Left lung (tissue), 10 donors: ENCODE data around the gene TRIM13. TPM values are rescaled to one million over a fixed set of nuclear protein-coding genes. Genes with fewer than 3 reads are reported as not detected.
A peak's percentile ranks its signal among the peaks of the same experiment; 100 is the strongest.

Experiments used
- ATAC-seq: fragments of 200-7000 bp; cut with Tn5 transposase; one replicate; pipeline ENCODE4 v1.9.1; 2020; ENCODE audit warnings: moderate library complexity
- DNase-seq, 4 donors: peaks; one replicate each; pipeline ENCODE4 v3.0.0-alpha.2; 2013 to 2020
- H3K27ac ChIP-seq, 2 donors: fragments of 200-600 bp; sonication (generic) in 1 of 2; one replicate each; pipeline versions ENCODE4 v1.5.0 to v1.8.0; 2020 to 2021
- H3K27me3 ChIP-seq, 2 donors: fragments of 200-600 bp; sonication (generic) in 1 of 2; one replicate each; pipeline versions ENCODE4 v1.5.0 to v1.8.0; 2020 to 2021
- H3K36me3 ChIP-seq, 2 donors: fragments of 200-600 bp; sonication (generic) in 1 of 2; one replicate each; pipeline versions ENCODE4 v1.5.0 to v1.8.0; 2020 to 2021
- H3K4me1 ChIP-seq, 2 donors: fragments of 200-600 bp; one replicate each; pipeline ENCODE4 v1.8.0; 2021
- H3K4me3 ChIP-seq, 2 donors: fragments of 200-600 bp; sonication (generic) in 1 of 2; one replicate each; pipeline versions ENCODE4 v1.5.0 to v1.8.0; 2020 to 2021; ENCODE audit warnings: mild to moderate bottlenecking in 1 of 2
- H3K9me3 ChIP-seq, 2 donors: fragments of 200-600 bp; sonication (generic) in 1 of 2; one replicate each; pipeline versions ENCODE4 v1.5.0 to v1.8.0; 2020 to 2021
- CTCF ChIP-seq, 2 donors: fragments of 200-600 bp; sonication (generic) in 1 of 2; IDR thresholded peaks; one replicate each; pipeline versions ENCODE4 v1.5.0 to v1.8.0; 2021; ENCODE audit warnings: antibody characterized with exemption in 2 of 2
- intact Hi-C, 2 donors: fragments of 100-400 bp; cut with DNase I; formaldehyde crosslinking; loops; one replicate each; pipeline versions ENCODE4 v1.11.2 to v1.14.2; 2022
- polyA plus RNA-seq, 6 donors: library from polyadenylated mRNA; unstranded; fragments of 120-200 nt; gene quantifications; one replicate each; pipeline ENCODE4 v1.2.1, GENCODE V29; 2013; ENCODE audit not compliant: insufficient read length in 6 of 6
- total RNA-seq, 2 donors: library from RNA; stranded (reverse); fragmentation: NEBNext Ultra II Directional; extraction: Animal tissue kit (Norgen Biotek cat#: 25700); gene quantifications; one replicate each; pipeline ENCODE4 v1.2.1, GENCODE V29; 2021
- donor health status: DM: no; HTN: yes; CAD: no.
- donor health status: DM: no; HTN: no; CAD: no.

The TRIM13 gene
- total and polyA plus RNA-seq, 8 donors, result 30.5 to 55.6 (median 49.4) TPM

DNA sequence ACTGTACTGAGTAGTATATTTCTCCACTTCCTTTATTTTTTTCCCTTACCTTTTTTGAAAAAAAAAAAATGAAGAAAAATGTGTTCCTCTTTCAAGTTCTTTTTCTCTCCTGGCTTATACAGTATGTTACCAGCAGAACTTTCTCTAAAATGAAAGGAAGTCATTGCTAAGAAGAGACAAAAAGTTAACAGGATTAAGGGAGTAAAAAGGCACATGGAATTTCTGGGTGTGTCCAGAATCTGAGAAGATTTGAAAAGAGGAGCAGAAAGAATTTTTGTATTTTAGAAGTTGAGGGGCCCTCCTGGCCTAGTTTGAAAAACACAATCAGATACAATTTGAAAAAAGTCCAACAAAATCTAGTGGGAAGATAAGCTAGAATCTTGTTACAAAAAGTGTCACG, 21.0 kb upstream of the TRIM13 start:
- DNase-seq (no peak), ATAC-seq (no peak)
- TF ChIP-seq CTCF (IDR thresholded peaks at IDR 0.05), result no peak
- Histone ChIP-seq H3K4me3 (no peak overlapping the region), H3K4me1 (peaks cover 0 to 5% of the 10 kb centered on the region in 2 donors), H3K36me3 (peaks cover 0 to 11% of the 10 kb centered on the region in 2 donors), H3K27ac (no peak overlapping the region), H3K9me3 (no peaks in the 10 kb centered on the region), H3K27me3 (no peaks in the 10 kb centered on the region)
- intact Hi-C loops, result loop anchor here in 1 of 2 donors (5.0 to 10.0 kb wide), 2 partner anchors 826 to 939 kb away; no protein-coding TSS in a partner anchor

DNA sequence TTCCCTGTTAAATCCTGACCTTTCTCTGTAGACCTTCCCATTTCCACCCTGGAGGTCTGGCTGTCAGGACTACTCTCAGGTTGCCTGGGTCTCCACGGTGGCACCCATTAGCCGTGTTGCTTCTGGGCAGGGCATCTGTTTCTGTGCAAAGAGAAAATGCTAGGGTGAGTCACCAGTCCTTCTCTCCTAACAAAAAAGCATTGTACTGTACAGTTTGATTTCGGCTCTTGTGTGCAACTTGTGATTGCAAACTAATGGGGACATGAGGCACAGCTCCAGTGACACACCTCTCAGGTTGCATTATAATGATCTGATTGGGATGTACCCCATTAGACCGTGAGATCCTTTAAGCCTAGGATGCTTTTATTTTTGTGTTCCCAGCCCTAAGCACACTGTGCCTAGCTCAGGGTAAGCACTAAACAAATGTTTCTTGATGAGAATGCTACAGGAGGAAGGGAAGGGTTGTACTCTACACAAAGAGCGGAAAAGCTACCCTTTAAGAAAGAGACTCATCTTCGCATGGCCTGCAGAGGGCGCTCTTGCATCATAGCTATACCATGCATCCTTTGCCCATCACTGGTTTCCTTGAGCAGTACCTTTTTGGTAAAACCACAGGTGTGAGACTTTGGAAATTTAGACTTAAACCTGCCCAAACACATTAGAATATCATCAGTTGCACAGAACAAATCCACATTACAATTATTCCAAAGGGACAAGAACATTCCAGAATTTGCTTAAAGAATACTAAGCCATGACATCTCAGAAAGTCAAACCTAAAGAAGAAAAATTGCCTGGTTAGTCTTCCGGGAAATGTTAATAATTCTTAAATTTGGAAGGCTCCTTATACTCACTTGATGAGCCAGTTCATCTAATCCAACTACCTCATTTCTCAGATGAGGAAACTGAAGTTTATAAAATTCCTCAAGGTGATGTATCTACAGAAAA, 20.3 kb upstream of the TRIM13 start:
- no peak overlapping the region for H3K27ac ChIP-seq
- DNase-seq (peak; percentile 53 to 83 (median 65)), ATAC-seq (peak; percentile 94)
- no peaks in the 10 kb centered on the region for H3K9me3 ChIP-seq
- H3K4me3 ChIP-seq, result no peak overlapping the region
- H3K36me3 ChIP-seq, result peaks cover 0 to 11% of the 10 kb centered on the region in 2 donors
- peaks cover 0 to 5% of the 10 kb centered on the region in 2 donors for H3K4me1 ChIP-seq
- intact Hi-C loops, result loop anchor here in 1 of 2 donors (5.0 to 10.0 kb wide), 2 partner anchors 826 to 938 kb away; no protein-coding TSS in a partner anchor
- no peaks in the 10 kb centered on the region for H3K27me3 ChIP-seq
- peak; percentile 80 to 86 for TF ChIP-seq CTCF (IDR thresholded peaks at IDR 0.05)

DNA sequence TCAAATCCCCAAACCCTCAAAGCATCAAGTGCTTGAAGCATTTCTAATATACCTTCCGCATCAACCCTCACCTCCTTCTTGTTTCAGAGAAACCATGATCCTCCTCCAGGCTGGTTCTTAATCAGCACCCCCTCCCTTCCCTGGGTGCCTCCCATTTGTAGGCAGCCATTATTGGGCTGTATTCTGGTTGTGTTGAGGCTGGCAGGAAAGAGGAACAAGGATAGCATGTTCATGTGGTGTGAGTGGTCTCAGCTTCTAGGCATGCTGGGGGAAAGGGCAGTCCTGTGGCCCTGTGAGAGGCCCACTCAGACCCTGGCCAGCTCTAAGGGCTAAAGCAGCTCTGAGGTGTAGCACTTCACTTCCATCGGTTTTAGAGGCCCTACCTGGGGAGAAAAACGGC, 18.9 kb upstream of the TRIM13 start:
- ATAC-seq, result no peak
- no peak for DNase-seq
- no peak overlapping the region for H3K27ac ChIP-seq
- no peaks in the 10 kb centered on the region for H3K9me3 ChIP-seq
- TF ChIP-seq CTCF (IDR thresholded peaks at IDR 0.05), result no peak
- H3K4me1 ChIP-seq, result peaks cover 0 to 5% of the 10 kb centered on the region in 2 donors
- no peaks in the 10 kb centered on the region for H3K27me3 ChIP-seq
- peaks cover 0 to 11% of the 10 kb centered on the region in 2 donors for H3K36me3 ChIP-seq
- H3K4me3 ChIP-seq, result no peak overlapping the region
- intact Hi-C loops, result loop anchor here in 1 of 2 donors (5.0 to 10.0 kb wide), 2 partner anchors 824 to 937 kb away; no protein-coding TSS in a partner anchor

DNA sequence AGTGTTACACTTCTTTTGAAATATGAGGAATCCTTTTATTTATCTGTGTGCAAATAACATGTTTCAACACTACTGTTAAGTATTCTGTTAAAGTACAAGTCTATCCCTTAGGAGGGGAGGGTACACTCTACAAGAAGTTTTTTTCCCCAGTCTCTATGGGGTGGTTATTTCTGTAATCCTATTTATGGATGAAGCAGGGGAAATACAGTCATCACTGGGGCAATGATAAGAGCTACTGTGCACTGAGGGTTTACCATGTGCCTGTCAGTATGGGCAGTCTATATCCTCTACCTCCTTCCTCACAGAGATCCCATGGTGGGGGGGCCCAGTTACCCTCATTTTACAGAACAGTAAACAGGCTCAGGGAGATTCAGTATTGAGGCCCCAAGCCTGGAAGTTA, 16.6 kb upstream of the TRIM13 start:
- intact Hi-C loops, result no loop called here
- peaks cover 0 to 12% of the 10 kb centered on the region in 2 donors for H3K36me3 ChIP-seq
- no peak overlapping the region for H3K4me3 ChIP-seq
- peaks cover 0 to 5% of the 10 kb centered on the region in 2 donors for H3K4me1 ChIP-seq
- ATAC-seq (peak; percentile 31), DNase-seq (no peak)
- no peak overlapping the region for H3K27ac ChIP-seq
- no peak for TF ChIP-seq CTCF (IDR thresholded peaks at IDR 0.05)
- H3K9me3 ChIP-seq, result no peaks in the 10 kb centered on the region
- no peaks in the 10 kb centered on the region for H3K27me3 ChIP-seq

- H3K27ac ChIP-seq, result no peak overlapping the region
- no peaks in the 10 kb centered on the region for H3K27me3 ChIP-seq
- TF ChIP-seq CTCF (IDR thresholded peaks at IDR 0.05), result no peak
- peaks cover 0 to 26% of the 10 kb centered on the region in 2 donors for H3K36me3 ChIP-seq
- ATAC-seq (no peak), DNase-seq (no peak)
- intact Hi-C loops, result no loop called here
- no peaks in the 10 kb centered on the region for H3K9me3 ChIP-seq
- H3K4me1 ChIP-seq, result no peaks in the 10 kb centered on the region
- H3K4me3 ChIP-seq, result no peak overlapping the region
Measured at GRCh38 chr13:49985129-49985528, 11.7 kb upstream of the TRIM13 start.
